Activated CD4-positive, alpha-beta T cell treated with anti-CD3 and anti-CD28 coated beads, Interleukin-2, Interleukin-6, amounts not matched to agents 100 ng/mL and 50 ng/mL, durations not matched to agents 16 hours and 8 hours (primary cell): ENCODE measurements around the gene GPR26.

Experiments
- DNase-seq: peaks from one replicate; pipeline ENCODE4 v3.0.0-alpha.2; 2020

The GPR26 gene

GRCh38 chr10:123666318-123667236 is at the start of gene GPR26:
TSS of gene GPR26 (plus strand) at chr10:123666355. CDS start at chr10:123666408, 53 bp downstream.
- DNase-seq: no peak

DNA sequence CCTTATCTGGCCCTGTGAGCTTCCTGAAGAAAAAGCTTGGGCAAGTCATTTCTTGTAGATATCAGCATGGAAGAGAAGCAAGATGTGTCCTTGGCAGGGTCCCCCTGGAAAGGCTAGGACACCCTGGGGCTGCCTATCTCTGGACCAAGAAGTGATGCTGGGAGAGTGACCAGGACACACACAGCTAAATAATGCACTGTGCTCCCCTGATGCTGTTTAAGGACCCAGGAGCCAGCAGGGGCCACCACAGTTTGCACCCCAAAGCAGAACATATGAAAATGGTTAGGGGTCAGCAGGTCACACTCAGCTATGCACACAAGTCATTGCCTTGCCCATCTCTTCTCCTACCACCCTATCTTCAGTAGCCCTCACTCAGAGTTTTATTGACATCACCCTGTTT is 47.9 kb upstream of the GPR26 start:
- no peak for DNase-seq

GRCh38 chr10:123619067-123619855 is 46.9 kb upstream of the GPR26 start:
- DNase-seq: no peak

GRCh38 chr10:123620621-123621020 is 45.5 kb upstream of the GPR26 start:
- DNase-seq: no peak

GRCh38 chr10:123621492-123621891 is 44.7 kb upstream of the GPR26 start:
- no peak for DNase-seq

- DNase-seq: no peak
Observed at GRCh38 chr10:123621916-123622315, 44.2 kb upstream of the GPR26 start.

DNA sequence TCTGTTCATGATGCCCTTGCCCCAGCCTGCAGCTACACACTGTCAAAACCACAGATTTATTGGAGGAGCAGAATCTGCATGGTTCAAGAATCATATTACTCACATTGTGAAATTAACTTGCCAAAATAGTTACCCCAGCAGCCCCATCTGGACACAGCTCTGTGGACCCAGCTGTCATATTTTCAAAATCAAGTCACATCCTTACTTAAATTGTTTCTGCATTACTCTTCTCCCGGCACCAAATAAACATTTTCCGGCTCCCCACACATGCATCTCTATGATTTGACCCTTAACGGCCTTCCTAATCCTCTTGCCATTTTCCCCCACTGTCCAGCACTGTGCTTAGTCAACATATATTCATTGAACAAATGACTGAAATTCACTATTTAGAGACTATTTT is 43.8 kb upstream of the GPR26 start:
- no peak for DNase-seq

GRCh38 chr10:123624086-123624485 is 42.1 kb upstream of the GPR26 start:
- DNase-seq: no peak

DNA sequence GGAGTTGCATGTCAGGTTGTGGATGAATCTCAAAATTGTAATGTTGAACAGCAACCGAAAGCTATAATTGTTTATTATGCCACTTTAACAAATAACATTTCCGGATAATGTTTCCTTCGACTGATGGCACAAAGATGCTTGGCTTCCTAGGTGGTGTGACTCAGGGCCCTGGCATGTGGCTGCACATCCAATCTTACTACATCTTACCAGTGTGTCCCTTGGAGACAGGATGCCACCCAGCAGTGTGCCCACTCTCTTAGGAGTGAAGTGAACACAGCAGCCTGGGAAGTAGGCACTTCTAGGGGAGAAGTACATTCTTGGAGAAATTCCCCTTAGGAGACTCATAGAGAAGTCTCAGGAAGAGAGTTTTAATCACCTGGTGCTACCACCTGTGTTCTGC is 33.0 kb upstream of the GPR26 start:
- no peak for DNase-seq

DNA sequence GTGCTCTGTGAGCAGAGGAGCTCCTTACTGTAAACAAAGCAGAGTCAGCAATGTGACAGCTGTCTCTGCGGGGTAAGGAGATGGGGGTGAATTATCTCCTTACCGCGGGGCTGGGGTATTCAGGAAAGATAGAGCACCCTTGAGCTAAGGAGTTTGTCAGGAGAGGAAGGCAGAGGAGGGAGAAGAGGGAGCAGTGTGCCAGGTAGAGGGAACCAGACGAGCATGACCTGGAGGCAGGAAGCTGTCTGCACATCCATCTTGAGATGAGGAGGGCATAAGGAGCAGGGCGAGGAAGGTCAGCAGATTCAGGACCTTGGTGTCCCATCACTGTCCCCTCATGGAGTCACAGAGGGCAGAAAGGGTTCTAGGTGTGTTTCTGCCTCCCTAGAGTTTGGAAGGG is 32.5 kb upstream of the GPR26 start:
- no peak for DNase-seq

DNA sequence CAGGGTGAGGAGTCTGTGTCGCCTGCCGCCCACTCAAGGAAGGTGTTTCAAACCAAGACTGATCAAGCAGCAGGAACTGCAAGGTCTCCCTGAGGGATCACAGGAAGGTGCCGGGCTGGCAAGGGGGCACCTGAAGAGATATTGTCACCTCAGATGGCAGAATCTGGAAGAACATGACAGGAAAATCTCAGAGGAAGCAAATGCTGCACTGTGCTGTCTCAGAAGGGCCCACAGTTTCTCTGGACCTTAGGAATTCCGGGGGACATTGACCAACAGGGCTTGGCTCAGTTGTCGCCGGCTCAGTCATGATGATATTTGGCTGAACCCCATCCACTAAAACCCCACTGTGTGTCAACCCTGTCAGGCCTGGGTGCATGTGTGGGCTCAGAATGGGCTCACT is 31.9 kb upstream of the GPR26 start:
- no peak for DNase-seq

DNA sequence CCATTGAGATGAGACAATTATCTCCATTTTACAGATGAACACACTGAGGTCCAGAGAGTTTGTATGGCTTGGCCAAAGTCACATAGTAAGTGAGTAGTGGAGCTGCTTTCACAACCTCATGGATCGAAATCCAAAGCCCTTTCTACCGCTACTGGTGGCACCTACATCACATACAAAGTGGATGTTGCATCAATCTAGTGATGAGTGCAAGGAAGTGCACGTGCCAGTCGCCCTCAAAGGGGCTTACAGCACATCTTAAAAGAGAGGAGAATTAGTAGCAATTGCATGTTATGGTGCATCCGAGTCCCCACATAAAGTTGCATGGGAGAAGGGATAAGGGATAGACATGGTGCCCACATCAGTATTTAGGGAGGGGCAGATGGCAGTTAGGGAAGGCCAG is 31.0 kb upstream of the GPR26 start:
- DNase-seq: no peak

- DNase-seq: no peak
Observed at GRCh38 chr10:123635745-123636144, 30.4 kb upstream of the GPR26 start.

DNA sequence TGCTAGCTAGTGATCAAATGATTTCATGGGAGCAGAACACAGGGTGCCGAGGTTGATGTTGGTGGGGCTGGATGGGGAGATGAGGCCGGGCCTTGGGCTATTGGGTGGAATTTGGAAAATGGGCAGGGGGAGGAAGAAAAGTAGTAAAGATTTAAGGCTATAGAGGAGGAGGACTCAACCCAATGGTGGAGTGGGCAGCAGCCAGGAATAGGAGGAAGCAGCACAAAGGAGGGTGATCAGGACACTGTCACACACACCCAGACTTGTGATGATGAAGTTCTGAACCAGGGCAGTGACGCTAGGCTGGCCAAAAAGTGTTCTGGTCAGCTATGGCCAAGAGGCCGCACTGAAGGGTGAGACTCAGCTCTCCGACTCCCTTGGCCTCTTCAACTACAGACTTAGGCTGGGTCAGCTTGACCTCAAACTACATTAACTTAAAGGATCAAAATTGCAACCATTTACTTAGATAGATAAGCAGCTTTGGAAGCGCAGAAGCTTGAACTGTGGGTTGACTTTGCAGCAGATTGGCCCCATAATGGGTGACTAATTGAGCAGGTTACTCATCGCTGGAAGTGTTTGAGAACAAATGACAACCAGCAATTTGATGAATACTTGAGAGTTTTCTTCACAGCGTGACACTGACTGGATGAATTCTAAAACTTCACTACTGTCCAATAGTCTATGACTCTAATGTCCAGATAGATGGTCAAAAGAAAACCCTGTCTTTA is 29.4 kb upstream of the GPR26 start:
- no peak for DNase-seq

- no peak for DNase-seq
Observed at GRCh38 chr10:123637326-123637880, 28.8 kb upstream of the GPR26 start.

GRCh38 chr10:123639131-123639530 is 27.0 kb upstream of the GPR26 start:
- DNase-seq: no peak

DNA sequence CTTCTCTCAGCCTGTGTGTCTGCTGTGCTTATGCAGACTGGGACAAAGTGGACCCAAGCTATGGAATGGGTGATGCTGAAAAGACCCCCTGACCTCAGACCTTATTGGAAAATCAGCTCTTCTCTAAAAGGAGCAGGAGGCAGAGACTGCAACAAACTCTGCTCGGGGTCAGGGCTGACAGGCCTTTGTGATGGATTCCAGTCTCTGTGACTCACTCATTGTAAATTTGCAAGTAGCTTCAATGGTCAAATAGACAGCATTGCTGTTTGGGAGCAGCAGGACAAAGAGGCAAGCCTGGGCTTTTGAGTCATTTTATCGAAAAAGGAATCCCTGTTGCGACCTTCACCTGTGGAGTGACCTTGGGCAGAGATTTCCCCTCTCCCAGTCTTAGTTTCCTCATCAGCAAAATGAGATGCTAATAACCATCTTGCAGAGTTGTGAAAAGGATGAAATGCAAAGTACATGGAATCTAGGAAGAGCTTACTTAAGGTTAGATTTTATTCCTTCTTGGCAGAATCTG is 26.1 kb upstream of the GPR26 start:
- DNase-seq: no peak

DNA sequence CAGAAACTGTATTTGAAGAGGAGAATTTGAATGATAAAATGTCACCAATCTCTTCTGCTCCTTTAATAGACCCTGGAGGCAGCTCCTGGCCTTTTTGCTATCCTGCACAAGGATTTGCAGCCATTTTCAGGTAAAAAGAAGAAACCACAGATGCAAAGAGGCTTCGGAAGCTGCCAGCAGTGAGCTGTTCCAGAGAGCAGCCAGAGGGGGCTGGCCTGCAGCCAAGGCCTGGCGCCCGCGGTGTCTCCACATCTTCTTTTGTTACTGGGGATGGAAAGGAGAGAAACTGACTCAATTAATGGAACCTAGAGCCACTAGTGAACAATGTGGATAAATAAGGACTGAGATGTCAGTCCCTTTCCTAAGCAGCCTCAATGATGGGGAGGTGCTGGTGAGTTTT is 23.9 kb upstream of the GPR26 start:
- no peak for DNase-seq

DNA sequence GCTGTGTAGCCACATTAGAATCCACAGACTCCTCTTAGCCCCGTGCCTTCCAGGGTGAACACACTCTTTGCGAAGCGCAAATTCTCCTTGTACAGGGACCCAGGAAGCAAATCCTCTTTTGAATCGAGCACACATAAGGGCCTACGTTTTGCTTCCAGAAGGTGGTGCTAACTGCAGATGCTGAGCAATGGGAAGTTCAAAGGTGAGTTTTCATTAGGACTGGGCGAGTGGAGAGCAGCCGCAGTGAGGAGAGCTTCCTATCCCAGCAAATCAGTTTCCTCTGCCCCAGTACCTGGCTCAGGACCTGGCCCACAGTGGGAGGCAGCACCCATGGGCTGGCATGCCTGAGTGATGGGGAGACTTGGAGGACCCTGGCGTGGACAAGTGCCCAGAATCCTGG is 23.5 kb upstream of the GPR26 start:
- DNase-seq: no peak

DNA sequence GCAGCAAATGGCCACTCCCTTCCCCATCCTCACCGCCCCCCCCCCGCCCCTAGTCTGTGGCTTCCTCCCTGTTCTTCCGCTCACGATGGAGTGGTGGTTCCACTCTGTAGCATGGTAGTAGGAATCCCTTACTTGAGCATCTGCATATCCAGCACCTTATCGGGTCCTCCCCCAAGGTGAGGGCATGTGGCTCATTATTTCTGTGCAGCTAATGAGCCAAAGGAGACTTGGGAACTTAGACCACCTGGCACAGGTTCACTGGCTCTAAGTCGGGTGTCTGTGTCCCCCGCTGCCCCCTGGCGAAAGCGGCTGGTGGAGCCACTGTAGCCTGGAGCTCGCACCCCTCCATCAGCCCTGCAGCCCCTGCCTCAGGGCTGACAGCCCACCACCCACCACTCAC is 22.8 kb upstream of the GPR26 start:
- DNase-seq: no peak

DNA sequence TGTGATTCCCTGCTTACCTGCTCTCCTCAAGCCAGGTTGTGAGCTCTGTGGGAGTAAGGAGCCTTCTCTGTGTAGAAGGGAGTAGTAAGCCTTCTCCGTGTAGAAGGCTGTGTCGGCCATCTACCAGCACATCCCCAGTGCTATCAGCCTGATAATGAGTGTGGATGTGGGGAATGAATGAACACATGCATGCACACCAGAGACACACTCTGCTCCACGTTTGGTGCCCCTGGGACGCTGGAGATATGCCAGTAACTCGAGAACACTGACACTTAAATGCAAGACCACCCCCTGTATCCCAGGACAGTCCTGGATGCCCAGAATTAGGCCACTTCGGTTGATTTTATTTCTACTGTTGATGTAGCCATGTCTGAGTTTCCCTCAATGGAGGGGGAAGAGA is 21.1 kb upstream of the GPR26 start:
- DNase-seq: no peak

DNA sequence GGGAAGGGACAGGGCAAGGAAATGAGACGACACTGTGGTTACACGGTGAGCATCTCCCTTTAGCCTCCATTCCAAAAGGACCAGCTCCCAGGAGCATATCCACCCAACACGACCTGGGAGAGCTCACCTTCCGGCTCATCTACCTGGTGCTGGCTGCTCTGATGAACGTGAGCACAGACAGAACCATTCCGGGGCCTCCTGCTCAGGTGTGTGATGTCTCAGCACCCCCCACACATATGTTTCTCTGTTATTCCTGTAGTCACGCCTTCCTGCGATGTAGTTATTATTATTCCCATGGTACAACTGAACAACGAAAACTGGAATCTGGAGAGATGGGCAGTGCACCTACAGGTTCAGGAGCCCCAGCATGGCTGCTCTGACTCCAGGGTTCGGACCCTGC is 20.5 kb upstream of the GPR26 start:
- DNase-seq: no peak

DNA sequence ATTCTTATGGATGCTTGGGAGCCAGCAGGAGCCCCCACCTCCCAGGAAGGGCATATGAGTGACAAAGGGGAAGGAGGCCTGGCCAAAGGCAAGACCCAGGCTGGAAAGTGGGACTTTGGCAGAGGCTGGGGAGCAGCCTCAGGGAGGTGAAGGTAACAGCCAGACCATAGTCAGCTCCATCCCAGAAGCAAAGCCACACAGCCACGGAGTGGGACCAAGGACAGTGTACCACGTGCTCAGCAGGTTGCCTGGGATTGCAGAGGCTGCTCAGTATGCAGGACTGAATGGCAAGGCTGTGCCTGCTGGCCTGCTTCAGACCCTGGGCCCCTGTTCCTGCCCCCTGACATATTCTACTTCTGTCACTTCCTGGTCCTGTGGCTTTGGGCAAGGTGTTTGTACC is 17.6 kb upstream of the GPR26 start:
- DNase-seq: no peak
